ENCODE measurements around the gene GSC. TPM values are rescaled to one million over a fixed set of nuclear protein-coding genes. Genes with fewer than 3 reads are reported as not detected.

GSC gene
- total and polyA plus RNA-seq, 2 donors (not counting 1 experiment from before 2014, with no cell fraction given) = 0.05 to 0.17 TPM

- H3K9ac ChIP-seq (ENCODE audit: insufficient read depth, low read length) = no peak overlapping the region
- H3K4me3 ChIP-seq (replicated peaks in 1 of 4; ENCODE audit: control extremely low read depth in 1 of 4, insufficient read depth in 1 of 4, low read depth in 3 of 4, low read length in 4 of 4) = no peak overlapping the region
- no peak overlapping the region for H2AFZ ChIP-seq (ENCODE audit: low read length)
- no peaks in the 10 kb centered on the region for H3K36me3 ChIP-seq (ENCODE audit: control insufficient read depth, insufficient read depth, low read length)
- no peak overlapping the region for H3K4me2 ChIP-seq (ENCODE audit: extremely low read depth, insufficient read depth, low read length)
- no peaks in the 10 kb centered on the region for H3K79me2 ChIP-seq (ENCODE audit: control insufficient read depth, insufficient read depth, low read length)
- TF ChIP-seq EZH2 (IDR thresholded peaks at IDR 0.05; ENCODE audit: low read length, missing control alignments) = no peak
- TF ChIP-seq, protein P1, sequence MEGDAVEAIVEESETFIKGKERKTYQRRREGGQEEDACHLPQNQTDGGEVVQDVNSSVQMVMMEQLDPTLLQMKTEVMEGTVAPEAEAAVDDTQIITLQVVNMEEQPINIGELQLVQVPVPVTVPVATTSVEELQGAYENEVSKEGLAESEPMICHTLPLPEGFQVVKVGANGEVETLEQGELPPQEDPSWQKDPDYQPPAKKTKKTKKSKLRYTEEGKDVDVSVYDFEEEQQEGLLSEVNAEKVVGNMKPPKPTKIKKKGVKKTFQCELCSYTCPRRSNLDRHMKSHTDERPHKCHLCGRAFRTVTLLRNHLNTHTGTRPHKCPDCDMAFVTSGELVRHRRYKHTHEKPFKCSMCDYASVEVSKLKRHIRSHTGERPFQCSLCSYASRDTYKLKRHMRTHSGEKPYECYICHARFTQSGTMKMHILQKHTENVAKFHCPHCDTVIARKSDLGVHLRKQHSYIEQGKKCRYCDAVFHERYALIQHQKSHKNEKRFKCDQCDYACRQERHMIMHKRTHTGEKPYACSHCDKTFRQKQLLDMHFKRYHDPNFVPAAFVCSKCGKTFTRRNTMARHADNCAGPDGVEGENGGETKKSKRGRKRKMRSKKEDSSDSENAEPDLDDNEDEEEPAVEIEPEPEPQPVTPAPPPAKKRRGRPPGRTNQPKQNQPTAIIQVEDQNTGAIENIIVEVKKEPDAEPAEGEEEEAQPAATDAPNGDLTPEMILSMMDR (conservative IDR thresholded peaks at IDR 0.05 in 1 of 2, IDR thresholded peaks at IDR 0.05 in 1 of 2; ENCODE audit: low read depth in 1 of 2, low read length in 2 of 2) = no peak
- no peaks in the 10 kb centered on the region for H3K9me3 ChIP-seq (ENCODE audit: control insufficient read depth, insufficient read depth, low read depth, low read length)
- H3K27me3 ChIP-seq (ENCODE audit: control insufficient read depth, insufficient read depth, low read length) = no peaks in the 10 kb centered on the region
- H3K27ac ChIP-seq (ENCODE audit: insufficient read depth, low read length) = no peak overlapping the region
- no peaks in the 10 kb centered on the region for H3K4me1 ChIP-seq (ENCODE audit: control insufficient read depth, extremely low read depth, insufficient read depth, low read length)
- DNase-seq (ENCODE audit: low read depth in 2 of 2) = no peak
- no peaks in the 10 kb centered on the region for H4K20me1 ChIP-seq (ENCODE audit: control insufficient read depth, extremely low read depth, insufficient read depth, low read length)
Measured at GRCh38 chr14:94797887-94798286, 28.0 kb upstream of the GSC start.

DNA sequence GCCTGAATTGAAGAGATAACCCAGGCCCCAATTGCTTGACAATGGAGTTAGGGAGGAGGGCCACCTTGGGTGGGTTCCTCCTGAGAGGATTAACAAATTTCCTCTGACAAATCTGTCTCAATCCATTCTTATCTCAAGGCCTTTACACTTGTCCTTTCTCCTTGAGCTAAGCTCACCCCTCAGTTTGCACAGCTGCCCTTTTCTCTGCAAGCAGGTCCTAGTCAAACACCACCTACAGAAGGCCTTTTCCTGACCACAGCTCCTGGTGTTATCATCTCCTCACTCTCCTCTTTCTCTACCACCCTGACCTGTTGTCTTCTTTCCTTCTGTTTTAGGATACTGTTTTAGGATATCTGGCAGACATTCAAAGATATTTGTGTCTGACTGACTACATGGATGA lies 26.4 kb upstream of the GSC start:
- Histone ChIP-seq H3K4me2 (ENCODE audit: extremely low read depth, insufficient read depth, low read length) (no peak overlapping the region), H3K27ac (ENCODE audit: insufficient read depth, low read length) (no peak overlapping the region), H3K27me3 (ENCODE audit: control insufficient read depth, insufficient read depth, low read length) (no peaks in the 10 kb centered on the region), H2AFZ (ENCODE audit: low read length) (no peak overlapping the region), H4K20me1 (ENCODE audit: control insufficient read depth, extremely low read depth, insufficient read depth, low read length) (no peaks in the 10 kb centered on the region), H3K9ac (ENCODE audit: insufficient read depth, low read length) (no peak overlapping the region), H3K36me3 (ENCODE audit: control insufficient read depth, insufficient read depth, low read length) (no peaks in the 10 kb centered on the region), H3K9me3 (ENCODE audit: control insufficient read depth, insufficient read depth, low read depth, low read length) (no peaks in the 10 kb centered on the region), H3K4me1 (ENCODE audit: control insufficient read depth, extremely low read depth, insufficient read depth, low read length) (no peaks in the 10 kb centered on the region), H3K79me2 (ENCODE audit: control insufficient read depth, insufficient read depth, low read length) (no peaks in the 10 kb centered on the region), H3K4me3 (replicated peaks in 1 of 4; ENCODE audit: control extremely low read depth in 1 of 4, insufficient read depth in 1 of 4, low read depth in 3 of 4, low read length in 4 of 4) (no peak overlapping the region)
- TF ChIP-seq EZH2 (IDR thresholded peaks at IDR 0.05; ENCODE audit: low read length, missing control alignments) = no peak
- TF ChIP-seq, protein P1 (conservative IDR thresholded peaks at IDR 0.05 in 1 of 2, IDR thresholded peaks at IDR 0.05 in 1 of 2; ENCODE audit: low read depth in 1 of 2, low read length in 2 of 2) = no peak
- no peak for DNase-seq (ENCODE audit: low read depth in 2 of 2)

DNA sequence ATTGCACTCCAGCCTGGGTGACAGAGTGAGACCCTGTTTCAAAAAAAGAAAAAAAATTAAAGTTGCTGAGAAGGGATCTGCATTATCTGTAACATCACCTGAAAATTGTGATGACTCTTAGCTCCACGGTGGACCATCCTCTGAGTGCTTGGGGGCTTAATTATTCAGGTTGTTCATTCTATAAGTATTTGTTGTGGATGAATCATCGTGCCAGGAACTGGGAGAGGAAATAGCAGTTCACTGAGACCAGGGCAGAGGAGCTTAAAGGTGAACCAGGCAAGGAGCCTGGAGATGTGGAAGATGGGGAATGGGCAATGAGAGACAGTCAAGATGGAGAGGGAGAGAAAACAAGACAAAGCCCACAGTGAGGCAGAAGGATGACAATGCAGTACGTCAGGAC lies 25.5 kb upstream of the GSC start:
- DNase-seq (ENCODE audit: low read depth in 2 of 2) = peak in 1 of 2 donors; percentile 5

More for the DNA sequence above, 25.5 kb upstream of the GSC start:
- no peaks in the 10 kb centered on the region for H3K4me1 ChIP-seq (ENCODE audit: control insufficient read depth, extremely low read depth, insufficient read depth, low read length)
- no peaks in the 10 kb centered on the region for H3K9me3 ChIP-seq (ENCODE audit: control insufficient read depth, insufficient read depth, low read depth, low read length)
- H3K9ac ChIP-seq (ENCODE audit: insufficient read depth, low read length) = no peak overlapping the region
- no peak overlapping the region for H3K27ac ChIP-seq (ENCODE audit: insufficient read depth, low read length)
- no peak overlapping the region for H3K4me3 ChIP-seq (replicated peaks in 1 of 4; ENCODE audit: control extremely low read depth in 1 of 4, insufficient read depth in 1 of 4, low read depth in 3 of 4, low read length in 4 of 4)
- H3K27me3 ChIP-seq (ENCODE audit: control insufficient read depth, insufficient read depth, low read length) = no peaks in the 10 kb centered on the region
- no peaks in the 10 kb centered on the region for H4K20me1 ChIP-seq (ENCODE audit: control insufficient read depth, extremely low read depth, insufficient read depth, low read length)
- TF ChIP-seq EZH2 (IDR thresholded peaks at IDR 0.05; ENCODE audit: low read length, missing control alignments) = no peak
- TF ChIP-seq, protein P1 (conservative IDR thresholded peaks at IDR 0.05 in 1 of 2, IDR thresholded peaks at IDR 0.05 in 1 of 2; ENCODE audit: low read depth in 1 of 2, low read length in 2 of 2) = no peak
- no peaks in the 10 kb centered on the region for H3K36me3 ChIP-seq (ENCODE audit: control insufficient read depth, insufficient read depth, low read length)
- H3K4me2 ChIP-seq (ENCODE audit: extremely low read depth, insufficient read depth, low read length) = no peak overlapping the region
- no peaks in the 10 kb centered on the region for H3K79me2 ChIP-seq (ENCODE audit: control insufficient read depth, insufficient read depth, low read length)
- no peak overlapping the region for H2AFZ ChIP-seq (ENCODE audit: low read length)

Data from fibroblast of lung (primary cell).